NCI-H446 (cell line): ENCODE measurements around the gene RAMP3.
"Not testable (repeated sequence)": the region's sequence is repeated elsewhere in the genome, so short reads cannot be mapped to it uniquely, and the experiment has no call there.

Source experiments
- DNase-seq, 2 experiments: peaks; one replicate each; lab custom pipeline; 2025; lab: John Stamatoyannopoulos, UW

The RAMP3 gene

GRCh38 chr7:45132708-45133320 is 24.8 kb upstream of the RAMP3 start:
- no peak for DNase-seq

- DNase-seq: no peak
These were observed 24.2 kb upstream of the RAMP3 start for GRCh38 chr7:45133352-45133751.

GRCh38 chr7:45133877-45134276 is 23.7 kb upstream of the RAMP3 start:
- no peak for DNase-seq

- DNase-seq: peak; percentile 63 to 86
These were observed 21.2 kb upstream of the RAMP3 start for GRCh38 chr7:45136106-45137060.

- DNase-seq: no peak
These were observed 18.9 kb upstream of the RAMP3 start for GRCh38 chr7:45138433-45139267.

- DNase-seq: no peak
These were observed 16.8 kb upstream of the RAMP3 start for GRCh38 chr7:45140827-45141226.

- DNase-seq: no peak
These were observed 14.0 kb upstream of the RAMP3 start for GRCh38 chr7:45143616-45144015.

GRCh38 chr7:45145881-45146280 is 11.7 kb upstream of the RAMP3 start:
- no peak for DNase-seq

GRCh38 chr7:45146531-45147379 is 10.8 kb upstream of the RAMP3 start:
- no peak for DNase-seq

GRCh38 chr7:45147858-45148652 is 9.5 kb upstream of the RAMP3 start:
- DNase-seq: no peak

- DNase-seq: no peak
These were observed 9.0 kb upstream of the RAMP3 start for GRCh38 chr7:45148653-45148973.

- no peak for DNase-seq
These were observed 8.0 kb upstream of the RAMP3 start for GRCh38 chr7:45149606-45150005.

- DNase-seq: no peak
These were observed 7.4 kb upstream of the RAMP3 start for GRCh38 chr7:45150199-45150598.

- DNase-seq: no peak
These were observed 6.4 kb upstream of the RAMP3 start for GRCh38 chr7:45151131-45151684.

- no peak for DNase-seq
These were observed 5.6 kb upstream of the RAMP3 start for GRCh38 chr7:45151967-45152366.

GRCh38 chr7:45153233-45153632 is 4.4 kb upstream of the RAMP3 start:
- DNase-seq: no peak

GRCh38 chr7:45153861-45154260 is 3.7 kb upstream of the RAMP3 start:
- not testable (repeated sequence) for DNase-seq

GRCh38 chr7:45155357-45155900 is 2.2 kb upstream of the RAMP3 start:
- DNase-seq: no peak

- no peak for DNase-seq
These were observed 1.6 kb upstream of the RAMP3 start for GRCh38 chr7:45155941-45156340.
